Skeletal muscle tissue (tissue), 4 donors: ENCODE data around the gene CBFA2T2. TPM values are rescaled to one million over a fixed set of nuclear protein-coding genes. Genes with fewer than 3 reads are reported as not detected.
"Not testable (repeated sequence)": the region's sequence is repeated elsewhere in the genome, so short reads cannot be mapped to it uniquely, and the experiment has no call there.

Experiments
- H3K27ac ChIP-seq: one replicate; pipeline ENCODE4 v1.7.0; 2013; ENCODE audit warnings: mild to moderate bottlenecking, low read depth, low read length, inconsistent platforms
- H3K27me3 ChIP-seq, 3 donors: one replicate each; pipeline ENCODE4 v1.7.0; 2013; ENCODE audit warnings: low read length in 3 of 3; ENCODE audit not compliant: control insufficient read depth in 3 of 3, insufficient read depth in 3 of 3
- H3K36me3 ChIP-seq, 3 donors: one replicate each; pipeline ENCODE4 v1.7.0; 2013; ENCODE audit warnings: low read length in 3 of 3; ENCODE audit not compliant: control insufficient read depth in 3 of 3, insufficient read depth in 3 of 3
- H3K4me1 ChIP-seq, 3 donors: one replicate each; pipeline ENCODE4 v1.7.0; 2013; ENCODE audit warnings: low read length in 3 of 3, mild to moderate bottlenecking in 3 of 3; ENCODE audit not compliant: control insufficient read depth in 3 of 3, insufficient read depth in 3 of 3
- H3K4me3 ChIP-seq, 3 donors: one replicate each; pipeline ENCODE4 v1.7.0; 2013; ENCODE audit warnings: low read length in 3 of 3
- H3K9ac ChIP-seq, 3 donors: one replicate each; pipeline ENCODE4 v1.7.0; 2013; ENCODE audit warnings: low read length in 3 of 3, mild to moderate bottlenecking in 3 of 3, moderate library complexity in 2 of 3, low read depth in 1 of 3
- H3K9me3 ChIP-seq, 3 donors: one replicate each; pipeline ENCODE4 v1.7.0; 2013; ENCODE audit warnings: low read length in 3 of 3; ENCODE audit not compliant: control insufficient read depth in 3 of 3
- total RNA-seq: library from RNA; depleted of rRNA; stranded (reverse); fragments of >200 nt; gene quantifications from one replicate; pipeline ENCODE4 v1.2.3, GENCODE V29; 2014
- donor health status: Osteomylitis.

Gene CBFA2T2
- total RNA-seq, 1 donor from 2014 or later = 10.4 TPM

GRCh38 chr20:33646191-33646590 lies 156.3 kb downstream of the CBFA2T2 start:
- no peak overlapping the region for H3K4me3 ChIP-seq
- H3K27me3 ChIP-seq = peaks cover 0 to 3% (median 0%) of the 10 kb centered on the region in 3 donors
- H3K9ac ChIP-seq = no peak overlapping the region
- no peak overlapping the region for H3K27ac ChIP-seq
- H3K4me1 ChIP-seq = peaks cover 19 to 25% (median 20%) of the 10 kb centered on the region in 3 donors
- no peaks in the 10 kb centered on the region for H3K9me3 ChIP-seq
- peaks cover 18 to 31% (median 25%) of the 10 kb centered on the region in 3 donors for H3K36me3 ChIP-seq

GRCh38 chr20:33646959-33647602 lies 157.2 kb downstream of the CBFA2T2 start:
- Histone ChIP-seq H3K36me3 (peaks cover 15 to 23% (median 22%) of the 10 kb centered on the region in 3 donors), H3K4me1 (peaks cover 19 to 25% (median 20%) of the 10 kb centered on the region in 3 donors)
- H3K27me3 ChIP-seq, H3K27ac ChIP-seq, H3K9ac ChIP-seq, H3K9me3 ChIP-seq, H3K4me3 ChIP-seq: not testable (repeated sequence)

GRCh38 chr20:33647603-33648395 lies 157.9 kb downstream of the CBFA2T2 start:
- Histone ChIP-seq H3K36me3 (peaks cover 15 to 23% (median 22%) of the 10 kb centered on the region in 3 donors), H3K9me3 (no peaks in the 10 kb centered on the region), H3K4me3 (no peak overlapping the region), H3K4me1 (peaks cover 19 to 25% (median 20%) of the 10 kb centered on the region in 3 donors), H3K9ac (no peak overlapping the region), H3K27ac (no peak overlapping the region), H3K27me3 (peaks cover 0 to 5% (median 0%) of the 10 kb centered on the region in 3 donors)

DNA sequence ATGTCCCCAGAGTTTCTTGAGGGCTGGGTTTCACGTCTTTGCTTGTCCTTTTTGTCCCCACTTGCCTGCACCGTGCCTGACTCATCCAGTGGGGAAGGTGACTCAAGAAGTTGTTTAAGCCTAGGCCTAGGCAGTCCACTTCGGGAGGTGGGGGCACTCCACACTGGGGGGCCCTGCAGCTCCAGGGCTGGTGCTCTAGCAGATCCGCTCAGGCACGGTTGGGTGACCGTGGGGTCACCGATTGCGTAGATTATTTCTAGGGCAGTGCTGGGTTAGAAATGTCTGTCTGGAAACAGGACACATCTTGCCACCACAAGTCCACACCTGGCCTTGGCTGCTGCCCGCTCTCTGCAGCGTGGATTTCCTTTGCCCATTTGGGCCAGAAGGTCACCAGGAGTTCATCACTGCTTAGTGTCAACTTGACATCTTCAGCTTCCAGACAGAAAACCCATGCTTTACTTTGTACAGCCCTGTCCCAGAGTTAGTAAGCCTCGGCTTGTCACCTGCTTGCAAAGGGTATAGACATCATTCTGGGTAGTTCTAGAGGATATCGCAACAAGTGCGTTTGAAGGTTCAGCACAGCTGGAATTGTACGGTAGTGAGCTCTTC lies 158.6 kb downstream of the CBFA2T2 start:
- H3K4me1 ChIP-seq = peaks cover 25 to 30% (median 25%) of the 10 kb centered on the region in 3 donors
- no peaks in the 10 kb centered on the region for H3K9me3 ChIP-seq
- H3K27ac ChIP-seq = no peak overlapping the region
- H3K36me3 ChIP-seq = peaks cover 15 to 20% (median 18%) of the 10 kb centered on the region in 3 donors
- H3K9ac ChIP-seq = peak overlapping the region in 1 of 3 donors; percentile 33
- H3K4me3 ChIP-seq = peak overlapping the region in 1 of 3 donors; percentile 52
- H3K27me3 ChIP-seq = peaks cover 0 to 5% (median 0%) of the 10 kb centered on the region in 3 donors

DNA sequence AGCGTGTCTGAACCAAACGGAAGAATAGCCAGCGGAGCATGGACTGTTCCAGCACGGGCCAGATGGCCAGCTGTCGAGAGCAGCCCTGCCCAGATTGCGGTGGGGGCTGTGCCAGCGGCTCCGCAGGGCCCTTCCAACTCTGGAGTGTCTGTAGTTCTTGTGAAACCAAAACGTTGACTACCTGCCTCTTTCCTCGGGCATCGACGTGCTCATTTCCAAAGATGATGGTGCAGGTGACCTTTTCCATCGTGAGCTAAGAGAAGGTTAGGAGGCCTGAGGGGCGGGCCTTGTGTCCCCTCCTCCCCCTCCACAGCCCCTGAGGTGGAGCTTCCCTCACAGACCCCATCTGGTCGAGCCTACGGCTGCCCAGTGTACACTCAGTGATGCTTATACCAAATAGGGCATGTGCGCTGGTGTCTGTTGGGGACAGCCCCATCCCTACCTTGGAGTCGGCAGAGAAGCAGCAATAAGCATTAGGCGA lies 159.3 kb downstream of the CBFA2T2 start:
- Histone ChIP-seq H3K9ac (peak overlapping the region in 1 of 3 donors; percentile 11), H3K27me3 (peaks cover 0 to 5% (median 0%) of the 10 kb centered on the region in 3 donors), H3K27ac (no peak overlapping the region), H3K9me3 (no peaks in the 10 kb centered on the region), H3K4me3 (peak overlapping the region; percentile 9 to 52 (median 34)), H3K36me3 (peaks cover 13 to 15% (median 15%) of the 10 kb centered on the region in 3 donors), H3K4me1 (peaks cover 28 to 36% (median 31%) of the 10 kb centered on the region in 3 donors)

GRCh38 chr20:33650111-33650752 lies 160.3 kb downstream of the CBFA2T2 start:
- H3K27ac ChIP-seq = no peak overlapping the region
- no peaks in the 10 kb centered on the region for H3K9me3 ChIP-seq
- peaks cover 5% of the 10 kb centered on the region in 3 donors for H3K36me3 ChIP-seq

DNA sequence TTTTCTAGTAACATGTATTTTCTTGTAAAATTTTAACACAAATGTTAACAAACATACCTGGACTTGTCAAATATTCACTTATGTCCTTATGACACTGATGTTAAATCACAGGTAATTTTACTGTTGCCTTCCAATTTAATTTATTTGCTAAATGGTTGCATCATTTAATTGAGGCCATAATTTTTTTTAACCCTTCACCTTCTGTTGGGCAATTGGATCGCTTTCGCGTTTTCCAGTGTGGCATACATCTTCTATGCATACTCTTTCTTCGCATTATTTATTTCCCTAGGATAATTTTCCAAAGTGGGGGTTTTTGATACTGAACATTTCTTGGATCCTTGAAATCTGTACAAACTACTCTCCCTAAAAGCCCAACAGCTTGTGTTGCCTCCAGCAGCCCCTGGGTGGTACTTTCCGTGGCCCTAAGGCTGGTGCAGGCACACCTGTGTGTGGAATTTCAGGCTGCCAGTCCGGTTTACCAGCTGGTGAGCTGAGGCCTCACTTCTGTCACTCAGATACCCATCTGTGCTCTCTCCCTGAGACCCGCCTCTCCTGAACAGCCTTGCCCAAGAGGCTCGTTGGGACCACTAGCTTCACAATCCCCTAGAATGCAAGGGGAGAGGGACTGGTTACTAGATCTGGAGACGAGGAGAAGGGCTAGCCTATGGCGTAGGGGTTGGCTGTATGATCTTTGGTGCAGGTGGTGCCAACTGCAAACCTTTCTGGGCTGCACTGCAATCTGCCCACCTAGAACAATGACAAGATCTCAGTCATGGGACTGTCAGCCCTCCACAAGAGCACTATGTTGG lies 161.1 kb downstream of the CBFA2T2 start:
- H3K9me3 ChIP-seq = no peaks in the 10 kb centered on the region
- no peak overlapping the region for H3K4me3 ChIP-seq
- no peak overlapping the region for H3K27ac ChIP-seq
- H3K4me1 ChIP-seq = peaks cover 28 to 38% (median 32%) of the 10 kb centered on the region in 3 donors
- H3K9ac ChIP-seq = peak overlapping the region in 1 of 3 donors; percentile 16
- no peaks in the 10 kb centered on the region for H3K36me3 ChIP-seq
- peaks cover 0 to 5% (median 0%) of the 10 kb centered on the region in 3 donors for H3K27me3 ChIP-seq

More at GRCh38 chr20:33650111-33650752, 160.3 kb downstream of the CBFA2T2 start:
- H3K9ac ChIP-seq = no peak overlapping the region
- H3K27me3 ChIP-seq = peaks cover 0 to 5% (median 0%) of the 10 kb centered on the region in 3 donors
- H3K4me1 ChIP-seq = peaks cover 28 to 38% (median 32%) of the 10 kb centered on the region in 3 donors
- H3K4me3 ChIP-seq = no peak overlapping the region

GRCh38 chr20:33651562-33652048 lies 161.7 kb downstream of the CBFA2T2 start:
- Histone ChIP-seq H3K4me1 (peaks cover 28 to 38% (median 32%) of the 10 kb centered on the region in 3 donors), H3K9ac (peak overlapping the region in 1 of 3 donors; percentile 16), H3K9me3 (no peaks in the 10 kb centered on the region), H3K27me3 (peaks cover 0 to 5% (median 0%) of the 10 kb centered on the region in 3 donors), H3K27ac (no peak overlapping the region), H3K4me3 (no peak overlapping the region), H3K36me3 (peaks cover 0 to 2% (median 1%) of the 10 kb centered on the region in 3 donors)
